HepG2 (cell line): Measurements from ENCODE around the gene HERC5. TPM values are rescaled to one million over a fixed set of nuclear protein-coding genes. Genes with fewer than 3 reads are reported as not detected.

Source experiments
- MEIS1 ChIP-seq: sonication (generic); formaldehyde crosslinking; IDR thresholded peaks from 2 replicates; pipeline ENCODE4 v1.9.0; 2021; ENCODE audit warnings: mild to moderate bottlenecking, missing genetic modification reagents, moderate library complexity, borderline replicate concordance
- SP4 ChIP-seq: sonication (generic); formaldehyde crosslinking; IDR thresholded peaks from 2 replicates; pipeline ENCODE4 v1.8.1; 2023; ENCODE audit warnings: mild to moderate bottlenecking, missing genetic modification reagents
- YEATS4 ChIP-seq: sonication (generic); formaldehyde crosslinking; IDR thresholded peaks from 2 replicates; pipeline ENCODE4 v1.4.0; 2020; ENCODE audit warnings: missing genetic modification reagents, borderline replicate concordance
- ZNF496 ChIP-seq: sonication (generic); formaldehyde crosslinking; IDR thresholded peaks from 2 replicates; pipeline ENCODE4 v1.8.1; 2023; ENCODE audit warnings: mild to moderate bottlenecking, moderate library complexity, missing genetic modification reagents; ENCODE audit not compliant: insufficient replicate concordance
- ZNF552 ChIP-seq: sonication (generic); formaldehyde crosslinking; IDR thresholded peaks from 2 replicates; pipeline ENCODE4 v1.9.0; 2022; ENCODE audit warnings: missing genetic modification reagents, mild to moderate bottlenecking, borderline replicate concordance
- ZNF598 ChIP-seq: sonication (generic); formaldehyde crosslinking; IDR thresholded peaks from 2 replicates; pipeline ENCODE4 v1.5.1; 2020; ENCODE audit warnings: mild to moderate bottlenecking, missing genetic modification reagents, borderline replicate concordance
- ZNF773 ChIP-seq: sonication (generic); formaldehyde crosslinking; IDR thresholded peaks from 2 replicates; pipeline ENCODE4 v1.4.0; 2020; ENCODE audit warnings: missing genetic modification reagents, borderline replicate concordance
- ZNF841 ChIP-seq: sonication (generic); formaldehyde crosslinking; IDR thresholded peaks from 2 replicates; pipeline ENCODE4 v1.8.1; 2023; ENCODE audit warnings: missing genetic modification reagents, borderline replicate concordance
- polyA plus RNA-seq, 8 experiments: library from polyadenylated mRNA; depleted of rRNA in 3 of 8; stranded (reverse) in 7 of 8; unstranded in 1 of 8; fragments of >200 nt; fragmentation: Illumina TruSeq in 4 of 8; extraction: Trizol in 4 of 8; gene quantifications; 2 replicates each; pipeline versions ENCODE4 v1.2.1 to v1.2.3, GENCODE V29; 2011 to 2016; ENCODE audit warnings: low read depth in 4 of 8, missing spikeins in 1 of 8, mixed read lengths in 1 of 8; ENCODE audit not compliant: insufficient read depth in 1 of 8
- total RNA-seq, 5 experiments: library from RNA; depleted of rRNA; stranded (reverse); fragments of >200 nt; fragmentation: Illumina TruSeq; extraction: Trizol; gene quantifications; 2 replicates each; pipeline ENCODE4 v1.2.3, GENCODE V29; 2016; ENCODE audit warnings: low read depth in 1 of 5
- TF ChIP-seq, protein P1 (sequence below): sonication (generic); formaldehyde crosslinking; IDR thresholded peaks from 2 replicates; pipeline ENCODE4 v1.5.1; 2020; ENCODE audit warnings: mild to moderate bottlenecking, missing genetic modification reagents, borderline replicate concordance
- TF ChIP-seq, protein P2 (sequence below): sonication (generic); formaldehyde crosslinking; IDR thresholded peaks from 2 replicates; pipeline ENCODE4 v1.9.0; 2022; ENCODE audit warnings: missing genetic modification reagents, mild to moderate bottlenecking, borderline replicate concordance
- TF ChIP-seq, protein P3 (sequence below): sonication (generic); formaldehyde crosslinking; IDR thresholded peaks from 2 replicates; pipeline ENCODE4 v1.4.0; 2020; ENCODE audit warnings: missing genetic modification reagents
- TF ChIP-seq, protein P4 (sequence below): sonication (generic); formaldehyde crosslinking; IDR thresholded peaks from 2 replicates; pipeline ENCODE4 v1.5.0; 2020; ENCODE audit warnings: mild to moderate bottlenecking, missing genetic modification reagents
- TF ChIP-seq, protein P5 (sequence below): sonication (generic); formaldehyde crosslinking; IDR thresholded peaks from 2 replicates; pipeline ENCODE4 v1.4.0; 2020; ENCODE audit warnings: missing genetic modification reagents, borderline replicate concordance

The HERC5 gene
- total and polyA plus RNA-seq, 2 of the 13 experiments (the other 11 are each of a cell fraction or from before 2014, with no cell fraction given), result 0.13 to 0.33 TPM

DNA sequence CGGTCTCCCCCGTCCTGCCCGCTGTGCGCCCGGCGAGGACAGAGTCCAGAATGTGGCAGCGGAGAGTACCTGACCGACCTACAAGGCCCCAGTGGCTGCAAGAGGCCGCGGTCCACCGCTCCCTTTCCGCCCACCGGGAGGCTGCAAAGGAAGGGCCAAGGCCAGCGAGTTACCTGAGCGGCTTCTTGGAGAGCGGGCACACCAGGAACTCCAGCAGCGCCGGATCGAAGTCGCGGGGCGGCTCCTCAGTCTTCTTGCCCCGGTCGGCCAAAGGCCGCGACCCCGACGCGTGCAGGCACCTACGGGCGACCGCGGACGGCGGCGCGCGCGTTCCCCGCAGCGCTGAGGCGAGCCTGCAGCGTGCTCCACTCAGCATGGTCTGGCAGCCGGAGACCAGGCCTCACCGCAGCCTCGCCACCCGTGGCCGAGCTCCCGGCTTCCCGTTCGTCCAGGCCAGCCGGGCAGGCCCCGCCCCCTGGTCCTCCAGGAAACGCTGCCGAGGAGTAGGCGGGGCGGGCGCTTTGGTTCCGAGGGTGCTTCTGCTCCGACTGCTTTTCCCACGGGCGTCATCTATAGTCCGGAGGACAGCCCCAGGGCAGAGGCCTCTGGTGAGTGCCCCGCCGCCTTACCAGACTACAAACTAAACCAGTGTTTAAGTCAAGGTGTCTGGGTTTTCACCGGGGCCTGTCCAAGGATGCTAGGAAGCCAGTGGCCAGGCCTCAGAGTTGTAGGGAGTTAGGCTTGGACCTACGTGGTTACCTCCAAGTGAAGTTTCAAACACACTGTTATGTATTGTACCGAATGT is 66.6 kb downstream of the HERC5 start, which contains the start of gene PYURF (continued):
- TF ChIP-seq, protein P1, sequence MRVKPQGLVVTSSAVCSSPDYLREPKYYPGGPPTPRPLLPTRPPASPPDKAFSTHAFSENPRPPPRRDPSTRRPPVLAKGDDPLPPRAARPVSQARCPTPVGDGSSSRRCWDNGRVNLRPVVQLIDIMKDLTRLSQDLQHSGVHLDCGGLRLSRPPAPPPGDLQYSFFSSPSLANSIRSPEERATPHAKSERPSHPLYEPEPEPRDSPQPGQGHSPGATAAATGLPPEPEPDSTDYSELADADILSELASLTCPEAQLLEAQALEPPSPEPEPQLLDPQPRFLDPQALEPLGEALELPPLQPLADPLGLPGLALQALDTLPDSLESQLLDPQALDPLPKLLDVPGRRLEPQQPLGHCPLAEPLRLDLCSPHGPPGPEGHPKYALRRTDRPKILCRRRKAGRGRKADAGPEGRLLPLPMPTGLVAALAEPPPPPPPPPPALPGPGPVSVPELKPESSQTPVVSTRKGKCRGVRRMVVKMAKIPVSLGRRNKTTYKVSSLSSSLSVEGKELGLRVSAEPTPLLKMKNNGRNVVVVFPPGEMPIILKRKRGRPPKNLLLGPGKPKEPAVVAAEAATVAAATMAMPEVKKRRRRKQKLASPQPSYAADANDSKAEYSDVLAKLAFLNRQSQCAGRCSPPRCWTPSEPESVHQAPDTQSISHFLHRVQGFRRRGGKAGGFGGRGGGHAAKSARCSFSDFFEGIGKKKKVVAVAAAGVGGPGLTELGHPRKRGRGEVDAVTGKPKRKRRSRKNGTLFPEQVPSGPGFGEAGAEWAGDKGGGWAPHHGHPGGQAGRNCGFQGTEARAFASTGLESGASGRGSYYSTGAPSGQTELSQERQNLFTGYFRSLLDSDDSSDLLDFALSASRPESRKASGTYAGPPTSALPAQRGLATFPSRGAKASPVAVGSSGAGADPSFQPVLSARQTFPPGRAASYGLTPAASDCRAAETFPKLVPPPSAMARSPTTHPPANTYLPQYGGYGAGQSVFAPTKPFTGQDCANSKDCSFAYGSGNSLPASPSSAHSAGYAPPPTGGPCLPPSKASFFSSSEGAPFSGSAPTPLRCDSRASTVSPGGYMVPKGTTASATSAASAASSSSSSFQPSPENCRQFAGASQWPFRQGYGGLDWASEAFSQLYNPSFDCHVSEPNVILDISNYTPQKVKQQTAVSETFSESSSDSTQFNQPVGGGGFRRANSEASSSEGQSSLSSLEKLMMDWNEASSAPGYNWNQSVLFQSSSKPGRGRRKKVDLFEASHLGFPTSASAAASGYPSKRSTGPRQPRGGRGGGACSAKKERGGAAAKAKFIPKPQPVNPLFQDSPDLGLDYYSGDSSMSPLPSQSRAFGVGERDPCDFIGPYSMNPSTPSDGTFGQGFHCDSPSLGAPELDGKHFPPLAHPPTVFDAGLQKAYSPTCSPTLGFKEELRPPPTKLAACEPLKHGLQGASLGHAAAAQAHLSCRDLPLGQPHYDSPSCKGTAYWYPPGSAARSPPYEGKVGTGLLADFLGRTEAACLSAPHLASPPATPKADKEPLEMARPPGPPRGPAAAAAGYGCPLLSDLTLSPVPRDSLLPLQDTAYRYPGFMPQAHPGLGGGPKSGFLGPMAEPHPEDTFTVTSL, result peak; percentile 54; the same call in 1 of the 2 replicates
- TF ChIP-seq SP4 (CRISPR knock-in tag) (peak; percentile 97), YEATS4 (CRISPR knock-in tag) (peak; percentile 98), ZNF496 (no peak), MEIS1 (CRISPR knock-in tag) (peak; percentile 76; the same call in 1 of the 2 replicates), ZNF598 (CRISPR knock-in tag) (peak; percentile 77; the same call in 1 of the 2 replicates), ZNF552 (CRISPR knock-in tag) (peak; percentile 75; the same call in 1 of the 2 replicates), ZNF841 (CRISPR knock-in tag) (0 out of 2 replicates have a peak, but pooled peaks have one; percentile 67), ZNF773 (CRISPR knock-in tag) (peak; percentile 74; the same call in 1 of the 2 replicates)
- TF ChIP-seq, protein P2, sequence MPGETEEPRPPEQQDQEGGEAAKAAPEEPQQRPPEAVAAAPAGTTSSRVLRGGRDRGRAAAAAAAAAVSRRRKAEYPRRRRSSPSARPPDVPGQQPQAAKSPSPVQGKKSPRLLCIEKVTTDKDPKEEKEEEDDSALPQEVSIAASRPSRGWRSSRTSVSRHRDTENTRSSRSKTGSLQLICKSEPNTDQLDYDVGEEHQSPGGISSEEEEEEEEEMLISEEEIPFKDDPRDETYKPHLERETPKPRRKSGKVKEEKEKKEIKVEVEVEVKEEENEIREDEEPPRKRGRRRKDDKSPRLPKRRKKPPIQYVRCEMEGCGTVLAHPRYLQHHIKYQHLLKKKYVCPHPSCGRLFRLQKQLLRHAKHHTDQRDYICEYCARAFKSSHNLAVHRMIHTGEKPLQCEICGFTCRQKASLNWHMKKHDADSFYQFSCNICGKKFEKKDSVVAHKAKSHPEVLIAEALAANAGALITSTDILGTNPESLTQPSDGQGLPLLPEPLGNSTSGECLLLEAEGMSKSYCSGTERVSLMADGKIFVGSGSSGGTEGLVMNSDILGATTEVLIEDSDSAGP, result peak; percentile 97
- TF ChIP-seq, protein P3, sequence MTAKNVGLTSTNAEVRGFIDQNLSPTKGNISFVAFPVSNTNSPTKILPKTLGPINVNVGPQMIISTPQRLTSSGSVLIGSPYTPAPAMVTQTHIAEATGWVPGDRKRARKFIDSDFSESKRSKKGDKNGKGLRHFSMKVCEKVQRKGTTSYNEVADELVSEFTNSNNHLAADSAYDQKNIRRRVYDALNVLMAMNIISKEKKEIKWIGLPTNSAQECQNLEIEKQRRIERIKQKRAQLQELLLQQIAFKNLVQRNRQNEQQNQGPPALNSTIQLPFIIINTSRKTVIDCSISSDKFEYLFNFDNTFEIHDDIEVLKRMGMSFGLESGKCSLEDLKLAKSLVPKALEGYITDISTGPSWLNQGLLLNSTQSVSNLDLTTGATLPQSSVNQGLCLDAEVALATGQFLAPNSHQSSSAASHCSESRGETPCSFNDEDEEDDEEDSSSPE (CRISPR knock-in tag), result peak; percentile 69
- TF ChIP-seq, protein P4, sequence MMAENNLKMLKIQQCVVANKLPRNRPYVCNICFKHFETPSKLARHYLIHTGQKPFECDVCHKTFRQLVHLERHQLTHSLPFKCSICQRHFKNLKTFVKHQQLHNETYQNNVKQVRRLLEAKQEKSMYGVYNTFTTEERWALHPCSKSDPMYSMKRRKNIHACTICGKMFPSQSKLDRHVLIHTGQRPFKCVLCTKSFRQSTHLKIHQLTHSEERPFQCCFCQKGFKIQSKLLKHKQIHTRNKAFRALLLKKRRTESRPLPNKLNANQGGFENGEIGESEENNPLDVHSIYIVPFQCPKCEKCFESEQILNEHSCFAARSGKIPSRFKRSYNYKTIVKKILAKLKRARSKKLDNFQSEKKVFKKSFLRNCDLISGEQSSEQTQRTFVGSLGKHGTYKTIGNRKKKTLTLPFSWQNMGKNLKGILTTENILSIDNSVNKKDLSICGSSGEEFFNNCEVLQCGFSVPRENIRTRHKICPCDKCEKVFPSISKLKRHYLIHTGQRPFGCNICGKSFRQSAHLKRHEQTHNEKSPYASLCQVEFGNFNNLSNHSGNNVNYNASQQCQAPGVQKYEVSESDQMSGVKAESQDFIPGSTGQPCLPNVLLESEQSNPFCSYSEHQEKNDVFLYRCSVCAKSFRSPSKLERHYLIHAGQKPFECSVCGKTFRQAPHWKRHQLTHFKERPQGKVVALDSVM (CRISPR knock-in tag), result peak; percentile 88
- TF ChIP-seq, protein P5, sequence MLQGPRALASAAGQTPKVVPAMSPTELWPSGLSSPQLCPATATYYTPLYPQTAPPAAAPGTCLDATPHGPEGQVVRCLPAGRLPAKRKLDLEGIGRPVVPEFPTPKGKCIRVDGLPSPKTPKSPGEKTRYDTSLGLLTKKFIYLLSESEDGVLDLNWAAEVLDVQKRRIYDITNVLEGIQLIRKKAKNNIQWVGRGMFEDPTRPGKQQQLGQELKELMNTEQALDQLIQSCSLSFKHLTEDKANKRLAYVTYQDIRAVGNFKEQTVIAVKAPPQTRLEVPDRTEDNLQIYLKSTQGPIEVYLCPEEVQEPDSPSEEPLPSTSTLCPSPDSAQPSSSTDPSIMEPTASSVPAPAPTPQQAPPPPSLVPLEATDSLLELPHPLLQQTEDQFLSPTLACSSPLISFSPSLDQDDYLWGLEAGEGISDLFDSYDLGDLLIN, result no peak
